HG02642 (cell line): Measurements from ENCODE around the gene SYNJ1.
"Not testable (repeated sequence)": the region's sequence is repeated elsewhere in the genome, so short reads cannot be mapped to it uniquely, and the experiment has no call there.

Source experiments
- ATAC-seq: cut with Tn5 transposase; IDR thresholded peaks from one replicate; pipeline ENCODE4 v1.9.1; 2021; ENCODE audit warnings: mild to moderate bottlenecking; ENCODE audit not compliant: unreplicated experiment, poor library complexity

SYNJ1 gene

GRCh38 chr21:32727687-32728455 lies at the start of gene SYNJ1:
SYNJ1 (minus strand) TSS chr21:32728013; CDS start chr21:32726895, 1,118 bp downstream.
- ATAC-seq, result peak; percentile 95

DNA sequence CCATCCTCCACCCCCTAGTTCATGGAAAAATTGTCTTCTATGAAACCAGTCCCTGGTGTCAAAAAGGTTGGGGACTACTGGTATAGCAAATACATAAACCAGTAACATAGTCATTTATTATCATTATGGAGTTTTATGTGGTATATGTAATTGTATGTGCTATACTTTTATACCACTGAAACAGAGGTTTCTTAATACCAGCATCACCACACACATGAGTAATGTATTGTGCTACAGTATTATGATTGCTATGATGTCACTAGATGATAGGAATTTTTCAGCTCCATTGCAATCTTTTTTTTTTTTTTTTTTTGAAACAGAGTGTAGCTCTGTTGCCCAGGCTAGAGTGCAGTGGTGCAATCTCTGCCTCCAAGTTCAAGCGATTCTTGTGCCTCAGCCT lies 49.5 kb upstream of the SYNJ1 start:
- ATAC-seq, result no peak

GRCh38 chr21:32776743-32777142 lies 48.9 kb upstream of the SYNJ1 start:
- ATAC-seq, result no peak

DNA sequence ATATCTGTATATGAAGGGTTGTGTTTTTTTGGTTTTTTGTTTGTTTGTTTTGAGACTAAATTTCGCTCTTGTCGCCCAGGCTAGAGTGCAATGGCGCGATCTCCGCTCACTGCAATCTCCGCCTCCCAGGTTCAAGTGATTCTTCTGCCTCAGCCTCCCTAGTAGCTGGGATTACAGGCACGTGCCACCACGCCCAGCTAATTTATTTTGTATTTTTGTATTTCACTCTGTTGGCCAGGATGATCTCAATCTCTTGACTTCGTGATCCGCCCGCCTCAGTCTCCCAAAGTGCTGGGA lies 45.2 kb upstream of the SYNJ1 start:
- not testable (repeated sequence) for ATAC-seq

DNA sequence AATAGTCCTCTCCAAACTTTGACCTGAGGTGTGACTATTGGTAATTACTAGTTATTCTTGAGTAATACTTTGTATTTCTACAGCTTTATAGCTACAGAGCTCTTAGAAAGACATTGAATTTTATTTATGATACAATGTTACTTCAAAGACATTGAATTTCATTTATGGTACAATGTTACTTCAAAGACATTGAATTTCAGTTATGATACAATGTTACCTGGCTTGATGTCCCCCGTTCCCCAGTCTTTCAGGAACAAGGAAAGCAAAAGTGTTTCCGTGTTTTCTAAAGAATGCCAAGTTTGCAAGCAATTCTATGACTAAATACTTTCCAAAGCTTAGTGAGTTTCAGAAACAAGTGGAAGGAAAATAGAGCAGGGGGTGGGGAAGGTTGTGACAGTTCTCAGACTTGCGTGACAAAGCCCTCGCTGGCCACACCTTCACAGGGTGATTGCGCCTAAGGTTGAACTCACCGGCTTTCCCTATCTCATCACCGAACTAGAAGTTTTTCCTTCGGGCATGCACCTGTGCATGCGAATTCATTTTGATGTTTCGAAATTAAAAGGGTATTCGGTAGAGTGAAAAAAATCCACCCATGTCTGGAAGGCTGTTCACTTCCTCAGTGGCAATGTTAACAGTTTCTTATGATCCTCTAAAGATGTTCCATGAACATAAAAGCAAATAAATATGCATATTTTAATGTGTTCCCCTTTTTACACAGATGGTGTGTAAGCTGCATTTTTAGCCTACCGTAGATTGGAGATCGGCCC lies 44.7 kb upstream of the SYNJ1 start:
- no peak for ATAC-seq

GRCh38 chr21:32770871-32771523 lies 43.2 kb upstream of the SYNJ1 start:
- ATAC-seq, result peak; percentile 48

DNA sequence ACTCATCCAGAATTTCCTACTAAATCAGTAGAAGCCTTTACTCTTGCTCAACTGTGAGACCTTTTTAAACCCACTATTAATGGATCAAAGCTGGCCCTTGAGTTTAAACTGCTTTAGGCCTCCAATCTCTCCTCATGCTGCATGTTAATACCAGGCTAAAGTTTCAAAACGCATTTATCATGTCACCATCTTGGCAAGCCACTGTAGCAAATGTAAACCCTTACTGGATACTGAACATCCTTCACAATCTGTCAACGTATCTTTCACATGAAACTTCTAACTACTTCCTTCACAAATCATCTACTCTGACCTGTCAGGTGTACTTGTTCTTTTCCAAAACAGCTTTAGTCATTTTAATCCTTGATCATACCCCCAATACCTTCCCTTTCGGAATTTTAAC lies 40.7 kb upstream of the SYNJ1 start:
- ATAC-seq, result no peak

GRCh38 chr21:32765058-32765457 lies 37.2 kb upstream of the SYNJ1 start:
- no peak for ATAC-seq

- no peak for ATAC-seq
These were observed 36.4 kb upstream of the SYNJ1 start for GRCh38 chr21:32764186-32764585.

- ATAC-seq, result no peak
These were observed 30.0 kb upstream of the SYNJ1 start for GRCh38 chr21:32757804-32758203.

DNA sequence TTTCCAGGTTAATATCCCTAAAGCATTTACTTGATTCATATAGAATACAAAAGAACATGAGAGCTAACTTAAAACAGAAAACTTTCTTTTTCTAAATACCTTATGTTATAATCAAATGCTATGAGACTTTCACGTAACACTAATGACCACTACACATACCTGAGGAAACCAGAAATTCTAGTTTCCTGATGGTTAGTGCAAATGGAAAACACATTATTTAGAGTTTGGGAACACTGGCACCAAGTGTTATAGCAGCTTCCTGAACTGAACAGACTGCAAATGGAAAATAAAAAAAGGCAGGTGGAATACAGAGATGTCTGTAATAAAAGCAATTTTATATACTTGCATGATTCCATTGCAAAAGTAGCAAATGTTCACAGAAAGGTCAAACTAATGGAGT lies 28.3 kb upstream of the SYNJ1 start:
- ATAC-seq, result no peak

DNA sequence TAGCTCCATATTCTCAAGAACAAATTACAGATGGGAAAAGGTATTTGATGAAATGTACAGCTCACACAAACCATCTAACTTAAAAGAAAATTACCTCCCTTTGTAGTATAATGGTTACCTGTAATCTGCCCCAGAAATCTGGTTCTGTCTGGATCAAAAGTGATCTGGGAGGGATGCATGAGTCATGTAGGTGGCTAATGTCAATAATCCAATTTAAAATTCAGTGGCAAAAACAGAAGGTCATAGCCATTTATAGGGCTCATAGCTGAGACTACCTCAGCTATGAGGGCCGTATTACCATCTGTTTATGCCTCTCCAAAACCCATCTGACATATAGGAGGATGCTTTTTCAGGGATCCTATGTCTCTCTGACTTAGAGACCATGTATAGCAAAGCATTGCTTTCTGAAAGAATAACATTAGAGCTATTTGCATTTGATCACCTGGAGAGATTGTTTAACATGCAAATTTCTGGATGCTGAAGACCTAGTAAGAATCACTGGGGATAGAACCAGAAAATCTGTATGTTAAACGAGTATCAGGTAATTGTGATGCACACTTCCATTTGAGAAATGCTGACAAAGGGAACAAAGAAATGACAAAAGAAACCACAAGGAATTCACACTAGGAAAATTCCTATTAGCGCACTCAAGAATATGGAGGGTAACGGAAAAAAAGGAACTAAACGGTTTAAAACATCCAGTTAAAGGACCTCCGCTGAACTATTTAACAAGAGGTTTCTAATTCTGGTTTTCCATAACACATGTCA lies 26.2 kb upstream of the SYNJ1 start:
- no peak for ATAC-seq

DNA sequence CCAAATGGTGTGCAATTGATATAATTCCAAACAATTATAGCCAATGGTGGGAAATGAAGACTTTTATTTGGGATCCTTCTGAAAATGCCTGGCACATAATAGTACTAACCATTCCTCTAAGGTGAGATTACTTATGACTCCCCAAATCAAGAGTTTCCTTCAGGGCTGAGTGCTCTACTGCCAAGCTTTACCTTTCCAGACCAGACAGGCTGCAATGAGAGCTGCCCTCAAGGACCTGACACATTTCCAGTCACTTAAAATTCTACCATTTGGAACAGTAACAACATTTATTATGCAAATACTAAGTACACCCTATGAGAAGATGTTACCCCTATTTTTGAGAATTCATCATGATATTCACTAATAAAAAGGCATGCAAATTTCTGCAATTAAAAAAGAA lies 22.6 kb upstream of the SYNJ1 start:
- ATAC-seq, result no peak

DNA sequence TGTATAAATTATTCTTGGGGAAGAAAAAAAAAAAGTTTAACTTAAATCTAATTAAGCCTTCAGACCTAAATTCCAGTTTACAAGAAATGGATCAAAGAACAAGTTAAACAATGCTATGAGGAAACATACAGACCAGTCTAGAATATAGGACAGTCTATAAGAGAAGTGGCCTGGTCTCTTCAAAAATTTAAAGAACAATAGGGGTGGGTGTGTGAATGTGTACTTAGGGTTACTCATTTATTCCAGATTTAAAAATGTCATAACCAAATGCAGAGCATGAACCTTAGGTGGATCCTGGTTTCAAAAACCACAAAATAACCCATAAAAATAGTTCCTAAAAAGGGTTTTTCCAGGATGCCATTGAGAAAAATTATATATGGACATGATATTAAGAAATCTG lies 21.8 kb upstream of the SYNJ1 start:
- no peak for ATAC-seq

- ATAC-seq, result no peak
These were observed 20.7 kb upstream of the SYNJ1 start for GRCh38 chr21:32748529-32748928.

DNA sequence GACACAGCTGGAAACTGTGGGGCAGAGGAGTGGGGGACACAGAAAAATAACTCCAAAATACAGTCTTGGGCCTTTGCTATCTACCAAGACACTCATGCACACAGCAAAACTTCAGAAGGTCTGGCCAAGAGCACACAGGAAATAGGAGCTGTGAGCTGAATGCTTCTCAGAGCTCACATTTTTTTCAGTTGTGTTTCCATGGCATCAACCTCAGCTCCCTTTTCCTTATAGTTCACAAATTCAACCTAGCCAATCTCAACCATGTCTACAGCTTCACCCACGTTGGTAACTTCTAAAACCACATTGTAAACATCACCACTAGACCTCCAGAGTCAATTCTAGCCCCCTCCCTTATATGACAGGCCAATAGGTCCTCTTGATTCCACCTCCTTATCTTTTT lies 19.6 kb upstream of the SYNJ1 start:
- ATAC-seq, result no peak

DNA sequence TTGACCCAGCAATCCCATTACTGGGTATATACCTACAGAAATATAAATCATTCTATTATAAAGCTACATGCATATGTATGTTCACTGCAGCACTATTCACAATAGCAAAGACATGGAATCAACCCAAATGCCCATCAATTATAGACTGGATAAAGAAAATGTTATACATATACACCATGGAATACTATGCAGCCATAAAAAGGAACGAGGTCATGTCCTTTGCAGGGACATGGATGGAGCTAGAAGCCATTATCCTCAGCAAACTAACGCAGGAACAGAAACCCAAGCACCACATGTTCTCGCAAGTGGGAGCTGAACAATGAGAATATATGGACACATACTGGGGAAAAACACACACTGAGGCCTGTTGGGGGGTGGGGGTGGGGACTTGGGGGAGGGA lies 18.9 kb upstream of the SYNJ1 start:
- ATAC-seq, result not testable (repeated sequence)

GRCh38 chr21:32742396-32742795 lies 14.6 kb upstream of the SYNJ1 start:
- ATAC-seq, result no peak

DNA sequence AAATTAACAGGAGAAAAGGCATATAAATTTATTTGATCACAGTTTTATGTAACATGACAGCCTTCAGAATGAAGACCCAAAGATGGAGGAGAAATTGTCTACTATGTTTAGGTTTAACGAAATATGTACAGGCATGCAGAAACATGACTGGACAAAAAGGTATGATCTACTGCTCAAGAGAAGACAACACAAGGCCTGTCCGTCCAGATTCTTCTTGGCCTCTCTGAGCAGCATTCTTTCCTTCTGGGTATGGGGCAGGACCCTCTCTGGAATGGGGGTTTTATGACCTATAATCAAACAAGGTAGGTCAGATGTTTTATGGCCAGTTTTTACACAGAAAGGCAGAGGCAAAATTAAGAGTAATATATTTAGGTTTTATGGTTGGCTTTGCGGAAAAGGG lies 13.5 kb upstream of the SYNJ1 start:
- no peak for ATAC-seq

- ATAC-seq, result no peak
These were observed 12.1 kb upstream of the SYNJ1 start for GRCh38 chr21:32739946-32740345.

DNA sequence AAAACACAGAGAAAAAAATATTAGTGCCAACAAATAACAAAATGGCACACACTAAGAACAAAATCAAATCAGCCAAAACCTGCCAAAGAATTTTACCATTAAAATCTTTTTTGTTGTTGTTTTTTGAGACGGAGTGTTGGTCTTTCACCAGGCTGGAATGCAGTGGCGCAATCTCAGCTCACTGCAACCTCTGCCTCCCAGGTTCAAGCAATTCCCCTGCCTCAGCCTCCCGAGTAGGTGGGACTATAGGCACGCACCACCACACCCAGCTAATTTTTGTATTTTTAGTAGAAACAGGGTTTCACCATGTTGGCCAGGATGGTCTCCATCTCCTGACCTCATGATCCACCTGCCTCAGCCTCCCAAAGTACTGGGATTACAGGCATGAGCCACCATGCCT lies 8.3 kb upstream of the SYNJ1 start:
- not testable (repeated sequence) for ATAC-seq
